H9 (cell line): Measurements from ENCODE around the gene ZNF304. TPM values are rescaled to one million over a fixed set of nuclear protein-coding genes. Genes with fewer than 3 reads are reported as not detected.
"Not testable (repeated sequence)": the region's sequence is repeated elsewhere in the genome, so short reads cannot be mapped to it uniquely, and the experiment has no call there.

ENCODE experiments used
- DNase-seq: peaks from one replicate; pipeline ENCODE4 v3.0.0-alpha.2; 2017
- H2AFZ ChIP-seq: one replicate; pipeline ENCODE4 v1.6.1; 2013; ENCODE audit warnings: mild to moderate bottlenecking, low read length, control low read depth, moderate library complexity
- H2AK5ac ChIP-seq: 2 replicates; pipeline ENCODE4 v1.6.1; 2013; ENCODE audit warnings: low read length, control low read depth, mixed read lengths; ENCODE audit not compliant: insufficient read length
- H2BK120ac ChIP-seq: one replicate; pipeline ENCODE4 v1.6.1; 2013; ENCODE audit warnings: low read depth, mild to moderate bottlenecking, low read length, control low read depth, inconsistent platforms; ENCODE audit not compliant: poor library complexity, severe bottlenecking
- H2BK12ac ChIP-seq: 2 replicates; pipeline ENCODE4 v1.6.1; 2013; ENCODE audit warnings: low read length, control low read depth, mixed read lengths, low read depth; ENCODE audit not compliant: insufficient read length
- H2BK15ac ChIP-seq: 2 replicates; pipeline ENCODE4 v1.6.1; 2013; ENCODE audit warnings: low read depth, low read length, control low read depth
- H2BK20ac ChIP-seq: one replicate; pipeline ENCODE4 v1.6.1; 2013; ENCODE audit warnings: low read depth, mild to moderate bottlenecking, low read length, control low read depth, inconsistent platforms; ENCODE audit not compliant: poor library complexity, severe bottlenecking
- H2BK5ac ChIP-seq: 2 replicates; pipeline ENCODE4 v1.6.1; 2013; ENCODE audit warnings: low read length, control low read depth, mixed read lengths; ENCODE audit not compliant: insufficient read length
- H3K14ac ChIP-seq: 2 replicates; pipeline ENCODE4 v1.6.1; 2013; ENCODE audit warnings: low read length, control low read depth; ENCODE audit not compliant: insufficient read depth
- H3K18ac ChIP-seq: 2 replicates; pipeline ENCODE4 v1.6.1; 2013; ENCODE audit warnings: low read depth, mild to moderate bottlenecking, mixed read lengths, low read length, control low read depth; ENCODE audit not compliant: insufficient read length
- H3K23ac ChIP-seq: 2 replicates; pipeline ENCODE4 v1.6.1; 2013; ENCODE audit warnings: low read length, control low read depth, mixed read lengths, low read depth; ENCODE audit not compliant: insufficient read length
- H3K23me2 ChIP-seq: 2 replicates; pipeline ENCODE4 v1.6.1; 2013; ENCODE audit warnings: low read depth, mild to moderate bottlenecking, mixed read lengths, low read length, control low read depth; ENCODE audit not compliant: insufficient read length, poor library complexity, severe bottlenecking
- H3K27ac ChIP-seq: 2 replicates; pipeline ENCODE4 v1.5.1; 2013; ENCODE audit warnings: low read length, control low read depth, mixed read lengths, low read depth; ENCODE audit not compliant: insufficient read length
- H3K27me3 ChIP-seq: 2 replicates; pipeline ENCODE4 v1.6.1; 2013; ENCODE audit warnings: low read length, control low read depth, inconsistent platforms; ENCODE audit not compliant: insufficient read depth
- H3K4ac ChIP-seq: 2 replicates; pipeline ENCODE4 v1.6.1; 2013; ENCODE audit warnings: low read depth, mild to moderate bottlenecking, control low read depth, inconsistent platforms, low read length, moderate library complexity
- H3K4me1 ChIP-seq: 2 replicates; pipeline ENCODE4 v1.6.1; 2013; ENCODE audit warnings: low read length, control low read depth, inconsistent platforms; ENCODE audit not compliant: insufficient read depth
- H3K4me2 ChIP-seq: 2 replicates; pipeline ENCODE4 v1.6.1; 2013; ENCODE audit warnings: low read length, control low read depth, mixed read lengths; ENCODE audit not compliant: insufficient read length, insufficient read depth
- H3K56ac ChIP-seq: 2 replicates; pipeline ENCODE4 v1.6.1; 2013; ENCODE audit warnings: low read depth, mild to moderate bottlenecking, mixed read lengths, low read length, control low read depth; ENCODE audit not compliant: insufficient read length
- H3K79me1 ChIP-seq: 2 replicates; pipeline ENCODE4 v1.6.1; 2013; ENCODE audit warnings: low read depth, mild to moderate bottlenecking, moderate library complexity, low read length, control low read depth, inconsistent platforms; ENCODE audit not compliant: insufficient read depth, poor library complexity, severe bottlenecking
- H3K79me2 ChIP-seq: 2 replicates; pipeline ENCODE4 v1.6.1; 2013; ENCODE audit warnings: low read length, control low read depth, inconsistent platforms; ENCODE audit not compliant: insufficient read depth
- H3K9ac ChIP-seq: 2 replicates; pipeline ENCODE4 v1.6.1; 2013; ENCODE audit warnings: low read length, control low read depth, mixed read lengths; ENCODE audit not compliant: insufficient read length; ENCODE audit errors: extremely low read depth
- H3K9me3 ChIP-seq: one replicate; pipeline ENCODE4 v1.6.1; 2013; ENCODE audit warnings: low read depth, low read length, inconsistent platforms; ENCODE audit not compliant: control insufficient read depth
- H3T11ph ChIP-seq: one replicate; pipeline ENCODE4 v1.6.1; 2013; ENCODE audit warnings: mild to moderate bottlenecking, low read length, control low read depth, inconsistent platforms
- H4K20me1 ChIP-seq: one replicate; pipeline ENCODE4 v1.6.1; 2013; ENCODE audit not compliant: control insufficient read depth, insufficient read length, insufficient read depth
- H4K5ac ChIP-seq: 2 replicates; pipeline ENCODE4 v1.6.1; 2013; ENCODE audit warnings: low read depth, mild to moderate bottlenecking, mixed read lengths, low read length, control low read depth; ENCODE audit not compliant: insufficient read length
- H4K8ac ChIP-seq: replicated peaks from 2 replicates; pipeline ENCODE4 v1.6.1; 2013; ENCODE audit warnings: low read length, control low read depth, mixed read lengths, low read depth; ENCODE audit not compliant: insufficient read length
- H4K91ac ChIP-seq: 2 replicates; pipeline ENCODE4 v1.6.1; 2013; ENCODE audit warnings: low read depth, mild to moderate bottlenecking, moderate library complexity, mixed read lengths, low read length, control low read depth; ENCODE audit not compliant: insufficient read length
- H3K27ac Mint-ChIP-seq, 3 experiments: 2 replicates in 2 of 3; 3 replicates in 1 of 3; pipeline ENCODE4 v1.8.0; 2020 to 2021; ENCODE audit warnings: mixed read lengths in 3 of 3, mild to moderate bottlenecking in 1 of 3, moderate library complexity in 1 of 3
- H3K27me3 Mint-ChIP-seq: 2 replicates; pipeline ENCODE4 v1.8.0; 2021; ENCODE audit warnings: low read depth, mild to moderate bottlenecking, moderate library complexity, mixed read lengths
- H3K36me3 Mint-ChIP-seq, 3 experiments: 2 replicates in 2 of 3; 3 replicates in 1 of 3; pipeline ENCODE4 v1.8.0; 2020 to 2021; ENCODE audit warnings: low read depth in 3 of 3, mixed read lengths in 3 of 3; ENCODE audit not compliant: insufficient read depth in 1 of 3
- H3K4me1 Mint-ChIP-seq, 2 experiments: 2 replicates each; pipeline ENCODE4 v1.8.0; 2020; ENCODE audit warnings: mixed read lengths in 2 of 2
- H3K4me3 Mint-ChIP-seq, 2 experiments: 2 replicates in 1 of 2; 3 replicates in 1 of 2; pipeline ENCODE4 v1.8.0; 2020 to 2021; ENCODE audit warnings: mild to moderate bottlenecking in 2 of 2, mixed read lengths in 2 of 2, moderate library complexity in 1 of 2
- H3K9me3 Mint-ChIP-seq, 2 experiments: 2 replicates in 1 of 2; 3 replicates in 1 of 2; pipeline ENCODE4 v1.8.0; 2020; ENCODE audit warnings: mild to moderate bottlenecking in 2 of 2, mixed read lengths in 2 of 2, moderate library complexity in 1 of 2
- CTCF ChIP-seq: fragments of 200-600 bp; sonication (generic); conservative IDR thresholded peaks from 3 replicates; pipeline ENCODE4 v1.8.0; 2021; ENCODE audit warnings: antibody characterized with exemption, mild to moderate bottlenecking
- WGBS: extraction: QIAGEN DNeasy Blood & Tissue Kit; methylation state at CpG from one replicate; pipeline ENCODE4 v1.1.7; 2013; ENCODE audit warnings: missing lambda C conversion rate, low lambda C conversion rate, mixed read lengths; ENCODE audit not compliant: insufficient read length; ENCODE audit errors: extremely low coverage; 5-methylcytosine and 5-hydroxymethylcytosine counted together
- total RNA-seq: library from RNA; stranded (reverse); gene quantifications from 2 replicates; pipeline ENCODE4 v1.2.1, GENCODE V29; 2021

Gene ZNF304
- total RNA-seq, 1 experiment from 2014 or later: 13.5 TPM

- H3K18ac ChIP-seq: no peak overlapping the region
- H3K36me3 Mint-ChIP-seq: peaks cover 60 to 72% (median 68%) of the 10 kb centered on the region in 3 experiments
- H3K9ac ChIP-seq: no peak overlapping the region
- no peak overlapping the region for H3K56ac ChIP-seq
- H2BK15ac ChIP-seq: no peak overlapping the region
- no peak overlapping the region for H3K23ac ChIP-seq
- no peak overlapping the region for H3K4me2 ChIP-seq
- no peaks in the 10 kb centered on the region for H3K23me2 ChIP-seq
- no peak overlapping the region for H3K4me3 Mint-ChIP-seq
- no peak overlapping the region for H2AFZ ChIP-seq
- H3K14ac ChIP-seq: no peak overlapping the region
- no peaks in the 10 kb centered on the region for H3K79me2 ChIP-seq
- H3K27ac Mint-ChIP-seq: no peak overlapping the region
- no peak for DNase-seq
- H2BK120ac ChIP-seq: no peak overlapping the region
- H3K27ac ChIP-seq: no peak overlapping the region
- no peak overlapping the region for H2BK12ac ChIP-seq
- H3K9me3 ChIP-seq: peaks cover 31% of the 10 kb centered on the region
- no peak for TF ChIP-seq CTCF
- H3K27me3 Mint-ChIP-seq: no peaks in the 10 kb centered on the region; the same call in 1 of the 2 replicates
- no peak overlapping the region for H2AK5ac ChIP-seq
- H3K27me3 ChIP-seq: no peaks in the 10 kb centered on the region
- H2BK5ac ChIP-seq: no peak overlapping the region
- H4K20me1 ChIP-seq: no peaks in the 10 kb centered on the region
- H3K4me1 ChIP-seq: no peaks in the 10 kb centered on the region
- H4K8ac ChIP-seq: no peak overlapping the region
- peaks cover 46 to 55% of the 10 kb centered on the region in 2 experiments for H3K9me3 Mint-ChIP-seq
- no CpG with 5 or more reads among the region's 6 CpGs for WGBS
- no peak overlapping the region for H4K91ac ChIP-seq
- H4K5ac ChIP-seq: no peak overlapping the region
- no peak overlapping the region for H3T11ph ChIP-seq
- H3K4me1 Mint-ChIP-seq: no peaks in the 10 kb centered on the region
- no peak overlapping the region for H3K4ac ChIP-seq
- no peaks in the 10 kb centered on the region for H3K79me1 ChIP-seq
- H2BK20ac ChIP-seq: no peak overlapping the region
Observed at GRCh38 chr19:57374179-57374578, 23.1 kb downstream of the ZNF304 start.

GRCh38 chr19:57374647-57375046 lies 23.6 kb downstream of the ZNF304 start:
- not testable (repeated sequence) for H3K56ac ChIP-seq, H3K4me2 ChIP-seq, H2AK5ac ChIP-seq, H2BK20ac ChIP-seq, H3K23me2 ChIP-seq, H3K23ac ChIP-seq, H3K9ac ChIP-seq, H3K79me1 ChIP-seq, H3K4me1 ChIP-seq, H2BK12ac ChIP-seq, H2AFZ ChIP-seq, H3K27me3 Mint-ChIP-seq, H3K79me2 ChIP-seq, H3K27me3 ChIP-seq, H4K91ac ChIP-seq, H4K20me1 ChIP-seq, H3K18ac ChIP-seq, H3K14ac ChIP-seq, H4K5ac ChIP-seq, DNase-seq, H2BK120ac ChIP-seq, H3K4me1 Mint-ChIP-seq, H3K27ac Mint-ChIP-seq, H3K27ac ChIP-seq, H3K4ac ChIP-seq, H4K8ac ChIP-seq, H3T11ph ChIP-seq, H2BK5ac ChIP-seq, H2BK15ac ChIP-seq, H3K4me3 Mint-ChIP-seq
- WGBS: no CpG with 5 or more reads among the region's 2 CpGs
- peaks cover 58 to 72% (median 70%) of the 10 kb centered on the region in 3 experiments for H3K36me3 Mint-ChIP-seq
- peaks cover 49 to 58% of the 10 kb centered on the region in 2 experiments for H3K9me3 Mint-ChIP-seq
- peaks cover 31% of the 10 kb centered on the region for H3K9me3 ChIP-seq
